ENCODE results near the gene C5orf46. TPM values are rescaled to one million over a fixed set of nuclear protein-coding genes. Genes with fewer than 3 reads are reported as not detected.

C5orf46 gene
- total and polyA plus RNA-seq, 9 of the 15 experiments (the other 6 are each of a cell fraction or from before 2014, with no cell fraction given): not detected

DNA sequence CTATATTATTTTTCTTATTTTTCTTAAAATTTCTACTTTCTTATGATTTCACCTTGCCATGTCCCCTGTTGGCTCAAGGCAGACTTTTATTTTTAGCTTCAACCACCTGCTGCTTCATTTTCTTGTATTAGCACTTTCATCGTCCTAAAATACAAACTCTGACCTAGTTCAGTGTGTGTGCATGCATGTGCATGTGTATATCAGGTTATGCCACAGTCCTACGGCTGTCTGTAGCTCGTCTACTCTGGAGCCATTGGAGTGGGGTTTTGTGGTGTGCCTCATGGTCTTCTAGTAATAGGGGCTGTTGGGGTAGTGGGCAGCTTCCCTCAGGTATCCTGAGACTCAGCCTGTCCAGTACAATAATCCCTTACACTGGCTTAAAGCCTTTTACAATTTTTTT, 61.5 kb downstream of the C5orf46 start (continued):
- TF ChIP-seq TAL1 (IDR thresholded peaks at IDR 0.05) (no peak), TGIF2 (CRISPR knock-in tag; IDR thresholded peaks at IDR 0.05) (no peak), IRF2 (CRISPR knock-in tag; IDR thresholded peaks at IDR 0.05) (no peak), ZHX1 (conservative IDR thresholded peaks at IDR 0.05; ENCODE audit: low read length) (no peak), CTCF (IDR thresholded peaks at IDR 0.05 in 2 of 3, conservative IDR thresholded peaks at IDR 0.05 in 1 of 3; ENCODE audit: insufficient read depth in 2 of 3, low read depth in 1 of 3, low read length in 3 of 3) (no peak)

GRCh38 chr5:147842869-147843268, 63.5 kb downstream of the C5orf46 start:
- Histone ChIP-seq H3K4me3 (no peak overlapping the region), H3K9me3 (replicated peaks; ENCODE audit: control insufficient read depth, insufficient read depth, low read depth, low read length) (no peaks in the 10 kb centered on the region), H3K27ac (ENCODE audit: extremely low read depth, low read depth, low read length) (no peak overlapping the region), H3K36me3 (ENCODE audit: control insufficient read depth, insufficient read depth, low read length) (no peaks in the 10 kb centered on the region), H3K27me3 (ENCODE audit: control insufficient read depth in 2 of 2, insufficient read depth in 2 of 2, low read length in 2 of 2) (no peaks in the 10 kb centered on the region), H4K20me1 (replicated peaks; ENCODE audit: control insufficient read depth, insufficient read depth, low read length) (no peaks in the 10 kb centered on the region), H2AFZ (ENCODE audit: low read depth, low read length) (no peak overlapping the region), H3K4me1 (replicated peaks in 1 of 2; ENCODE audit: control insufficient read depth in 2 of 2, insufficient read depth in 2 of 2, low read length in 2 of 2) (no peaks in the 10 kb centered on the region), H3K9me1 (ENCODE audit: control insufficient read depth, insufficient read depth, low read length) (no peaks in the 10 kb centered on the region), H3K9ac (ENCODE audit: insufficient read depth in 1 of 2, low read depth in 2 of 2, low read length in 2 of 2) (no peak overlapping the region), H3K79me2 (ENCODE audit: control insufficient read depth, insufficient read depth, low read length) (no peaks in the 10 kb centered on the region), H3K4me2 (ENCODE audit: insufficient read depth, low read length) (no peak overlapping the region)
- no peak for ATAC-seq
- intact Hi-C loops (cut with micrococcal nuclease): no loop called here
- FAIRE-seq: no peak
- no peak for DNase-seq (ENCODE audit: extremely low read depth in 1 of 4, low spot score in 3 of 4)
- ChIA-PET POLR2A (no interaction called here), CTCF (ENCODE audit: low intra/inter-chr PET ratio) (no interaction called here)
- in situ Hi-C loops (cut with MboI): no loop called here
- 0% methylated on average over 2 of the region's 2 CpGs for WGBS (ENCODE audit: insufficient coverage, low coverage, missing lambda C conversion rate)
- BruUV-seq (replicated peaks): no TSS peak
- no peak for TF ChIP-seq JUNB (CRISPR knock-in tag; conservative IDR thresholded peaks at IDR 0.05)
- no peak for TF ChIP-seq MBD2 (IDR thresholded peaks at IDR 0.05; ENCODE audit: borderline replicate concordance, low read depth)
- no peak for TF ChIP-seq TCFL5 (CRISPR knock-in tag; conservative IDR thresholded peaks at IDR 0.05)
- TF ChIP-seq POLR2AphosphoS5 (IDR thresholded peaks at IDR 0.05; ENCODE audit: control insufficient read depth, insufficient read depth, low read depth, low read length): no peak
- TF ChIP-seq TAF1 (IDR thresholded peaks at IDR 0.05; ENCODE audit: control insufficient read depth, extremely low read depth, insufficient read depth, low read length, severe bottlenecking): no peak
- TF ChIP-seq ZFP30 (CRISPR knock-in tag; IDR thresholded peaks at IDR 0.05; ENCODE audit: borderline replicate concordance): no peak
- TF ChIP-seq POU5F1 (IDR thresholded peaks at IDR 0.05; ENCODE audit: borderline replicate concordance, low read depth, low read length, partially characterized antibody): no peak
- TF ChIP-seq EZH2 (IDR thresholded peaks at IDR 0.05; ENCODE audit: borderline replicate concordance, low read depth, low read length): no peak
- TF ChIP-seq ZNF316 (IDR thresholded peaks at IDR 0.05): no peak
- TF ChIP-seq TAF15 (IDR thresholded peaks at IDR 0.05; ENCODE audit: low read depth, low read length): no peak
